ENCODE measurements around the gene DGKH. TPM values are rescaled to one million over a fixed set of nuclear protein-coding genes. Genes with fewer than 3 reads are reported as not detected.

Gene DGKH
- total RNA-seq, 1 donor: 8.7 TPM

- Histone ChIP-seq H4K20me1 (ENCODE audit: insufficient read depth, low read length) (no peaks in the 10 kb centered on the region), H3K4me1 (ENCODE audit: insufficient read depth, low read length) (no peaks in the 10 kb centered on the region), H3K9me3 (ENCODE audit: low read depth, low read length) (no peaks in the 10 kb centered on the region), H3K79me2 (ENCODE audit: insufficient read depth, low read length) (no peaks in the 10 kb centered on the region), H3K4me2 (ENCODE audit: insufficient read depth, low read length) (no peak overlapping the region), H3K27ac (ENCODE audit: low read depth, low read length) (no peak overlapping the region), H3K36me3 (ENCODE audit: insufficient read depth, low read length) (peaks cover 35% of the 10 kb centered on the region), H3K27me3 (ENCODE audit: insufficient read depth, low read length) (no peaks in the 10 kb centered on the region), H2AFZ (ENCODE audit: low read length) (no peak overlapping the region), H3K4me3 (ENCODE audit: insufficient read depth, low read length) (no peak overlapping the region)
- DNase-seq (ENCODE audit: insufficient read length, low spot score, missing footprints): no peak
- TF ChIP-seq, protein P1, sequence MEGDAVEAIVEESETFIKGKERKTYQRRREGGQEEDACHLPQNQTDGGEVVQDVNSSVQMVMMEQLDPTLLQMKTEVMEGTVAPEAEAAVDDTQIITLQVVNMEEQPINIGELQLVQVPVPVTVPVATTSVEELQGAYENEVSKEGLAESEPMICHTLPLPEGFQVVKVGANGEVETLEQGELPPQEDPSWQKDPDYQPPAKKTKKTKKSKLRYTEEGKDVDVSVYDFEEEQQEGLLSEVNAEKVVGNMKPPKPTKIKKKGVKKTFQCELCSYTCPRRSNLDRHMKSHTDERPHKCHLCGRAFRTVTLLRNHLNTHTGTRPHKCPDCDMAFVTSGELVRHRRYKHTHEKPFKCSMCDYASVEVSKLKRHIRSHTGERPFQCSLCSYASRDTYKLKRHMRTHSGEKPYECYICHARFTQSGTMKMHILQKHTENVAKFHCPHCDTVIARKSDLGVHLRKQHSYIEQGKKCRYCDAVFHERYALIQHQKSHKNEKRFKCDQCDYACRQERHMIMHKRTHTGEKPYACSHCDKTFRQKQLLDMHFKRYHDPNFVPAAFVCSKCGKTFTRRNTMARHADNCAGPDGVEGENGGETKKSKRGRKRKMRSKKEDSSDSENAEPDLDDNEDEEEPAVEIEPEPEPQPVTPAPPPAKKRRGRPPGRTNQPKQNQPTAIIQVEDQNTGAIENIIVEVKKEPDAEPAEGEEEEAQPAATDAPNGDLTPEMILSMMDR (IDR thresholded peaks at IDR 0.05; ENCODE audit: extremely low read depth, low read depth, low read length): no peak
These were observed 142.1 kb downstream of the DGKH start for GRCh38 chr13:42190529-42190928.

GRCh38 chr13:42211704-42212464 is 163.4 kb downstream of the DGKH start:
- no peaks in the 10 kb centered on the region for H3K4me1 ChIP-seq (ENCODE audit: insufficient read depth, low read length)
- TF ChIP-seq, protein P1 (IDR thresholded peaks at IDR 0.05; ENCODE audit: extremely low read depth, low read depth, low read length): no peak

GRCh38 chr13:42214446-42214845 is 166.0 kb downstream of the DGKH start:
- Histone ChIP-seq H3K36me3 (ENCODE audit: insufficient read depth, low read length) (peaks cover 29% of the 10 kb centered on the region), H3K4me1 (ENCODE audit: insufficient read depth, low read length) (no peaks in the 10 kb centered on the region)

More at GRCh38 chr13:42211704-42212464, 163.4 kb downstream of the DGKH start:
- H3K4me2 ChIP-seq (ENCODE audit: insufficient read depth, low read length): no peak overlapping the region
- peaks cover 30% of the 10 kb centered on the region for H3K36me3 ChIP-seq (ENCODE audit: insufficient read depth, low read length)
- no peaks in the 10 kb centered on the region for H4K20me1 ChIP-seq (ENCODE audit: insufficient read depth, low read length)
- no peaks in the 10 kb centered on the region for H3K9me3 ChIP-seq (ENCODE audit: low read depth, low read length)
- H3K27ac ChIP-seq (ENCODE audit: low read depth, low read length): no peak overlapping the region
- no peak overlapping the region for H2AFZ ChIP-seq (ENCODE audit: low read length)
- no peak for DNase-seq (ENCODE audit: insufficient read length, low spot score, missing footprints)
- H3K4me3 ChIP-seq (ENCODE audit: insufficient read depth, low read length): no peak overlapping the region
- H3K27me3 ChIP-seq (ENCODE audit: insufficient read depth, low read length): no peaks in the 10 kb centered on the region
- H3K79me2 ChIP-seq (ENCODE audit: insufficient read depth, low read length): no peaks in the 10 kb centered on the region

More at GRCh38 chr13:42214446-42214845, 166.0 kb downstream of the DGKH start:
- Histone ChIP-seq H2AFZ (ENCODE audit: low read length) (no peak overlapping the region), H3K27me3 (ENCODE audit: insufficient read depth, low read length) (no peaks in the 10 kb centered on the region), H3K4me2 (ENCODE audit: insufficient read depth, low read length) (no peak overlapping the region), H3K27ac (ENCODE audit: low read depth, low read length) (no peak overlapping the region), H3K79me2 (ENCODE audit: insufficient read depth, low read length) (no peaks in the 10 kb centered on the region), H3K4me3 (ENCODE audit: insufficient read depth, low read length) (no peak overlapping the region), H3K9me3 (ENCODE audit: low read depth, low read length) (no peaks in the 10 kb centered on the region), H4K20me1 (ENCODE audit: insufficient read depth, low read length) (no peaks in the 10 kb centered on the region)
- no peak for DNase-seq (ENCODE audit: insufficient read length, low spot score, missing footprints)
- TF ChIP-seq, protein P1 (IDR thresholded peaks at IDR 0.05; ENCODE audit: extremely low read depth, low read depth, low read length): no peak
